Mucosa of gallbladder (tissue), 1 donor: ENCODE measurements around the gene C3orf20. TPM values are rescaled to one million over a fixed set of nuclear protein-coding genes. Genes with fewer than 3 reads are reported as not detected.
A peak's percentile ranks its signal among the peaks of the same experiment; 100 is the strongest.
"Not testable (repeated sequence)": the region's sequence is repeated elsewhere in the genome, so short reads cannot be mapped to it uniquely, and the experiment has no call there.

Source experiments
- DNase-seq: peaks from one replicate; pipeline ENCODE4 v3.0.0-alpha.2; 2020; ENCODE audit warnings: low spot score
- total RNA-seq: library from RNA; stranded (reverse); gene quantifications from one replicate; pipeline ENCODE4 v1.2.1, GENCODE V29; 2021
- donor health status: DM: no; HTN: no; CAD: no.

C3orf20 gene
- total RNA-seq, 1 donor from 2014 or later, result not detected

GRCh38 chr3:14650193-14650592, 24.7 kb upstream of the C3orf20 start:
- no peak for DNase-seq

- peak; percentile 98 for DNase-seq
These were observed 23.3 kb upstream of the C3orf20 start, which contains the start of gene CCDC174 for GRCh38 chr3:14651440-14652251. CCDC174 (plus strand) TSS chr3:14651762; CDS start chr3:14651837, 75 bp downstream.

GRCh38 chr3:14652360-14652907, 22.5 kb upstream of the C3orf20 start:
- DNase-seq, result not testable (repeated sequence)

GRCh38 chr3:14657579-14657978, 17.4 kb upstream of the C3orf20 start:
- DNase-seq, result no peak

GRCh38 chr3:14658978-14659377, 16.0 kb upstream of the C3orf20 start:
- DNase-seq, result no peak

- no peak for DNase-seq
These were observed 14.0 kb upstream of the C3orf20 start for GRCh38 chr3:14660942-14661341.

GRCh38 chr3:14663396-14664135, 11.4 kb upstream of the C3orf20 start:
- DNase-seq, result no peak

GRCh38 chr3:14664170-14664569, 10.8 kb upstream of the C3orf20 start:
- no peak for DNase-seq

GRCh38 chr3:14672588-14672987, 2.4 kb upstream of the C3orf20 start:
- no peak for DNase-seq

- no peak for DNase-seq
These were observed 1.9 kb downstream of the C3orf20 start for GRCh38 chr3:14676881-14677280.

- DNase-seq, result no peak
These were observed 3.1 kb downstream of the C3orf20 start for GRCh38 chr3:14678015-14678503.

- DNase-seq, result no peak
These were observed 5.2 kb downstream of the C3orf20 start for GRCh38 chr3:14680115-14680514.

- DNase-seq, result no peak
These were observed 5.8 kb downstream of the C3orf20 start for GRCh38 chr3:14680716-14681115.

- DNase-seq, result no peak
These were observed 9.5 kb downstream of the C3orf20 start for GRCh38 chr3:14684447-14684846.

- no peak for DNase-seq
These were observed 10.2 kb downstream of the C3orf20 start for GRCh38 chr3:14685179-14685578.

GRCh38 chr3:14687360-14687759, 12.4 kb downstream of the C3orf20 start:
- DNase-seq, result no peak

- no peak for DNase-seq
These were observed 13.6 kb downstream of the C3orf20 start for GRCh38 chr3:14688525-14688924.

GRCh38 chr3:14689247-14689980, 14.5 kb downstream of the C3orf20 start:
- DNase-seq, result no peak

GRCh38 chr3:14691239-14691638, 16.3 kb downstream of the C3orf20 start:
- no peak for DNase-seq

- DNase-seq, result no peak
These were observed 16.8 kb downstream of the C3orf20 start for GRCh38 chr3:14691719-14692118.

- DNase-seq, result no peak
These were observed 23.8 kb downstream of the C3orf20 start for GRCh38 chr3:14698601-14699244.
